HL-60 (cell line): ENCODE data around the gene LRP1B.

Experiments
- DNase-seq, 2 experiments: peaks; one replicate each; pipeline ENCODE4 v3.0.0-alpha.2; 2010 to 2020; ENCODE audit warnings: low read depth in 1 of 2, low spot score in 1 of 2
- H3K27ac ChIP-seq: fragments of 250-450 bp; sonication (Bioruptor Pico); replicated peaks from 2 replicates; pipeline ENCODE4 v1.5.1; 2020; ENCODE audit warnings: mild to moderate bottlenecking, moderate library complexity
- H3K27me3 ChIP-seq: fragments of 250-450 bp; sonication (Bioruptor Pico); 2 replicates; pipeline ENCODE4 v1.5.1; 2021; ENCODE audit warnings: mild to moderate bottlenecking, moderate library complexity; ENCODE audit not compliant: insufficient read depth, poor library complexity, severe bottlenecking
- H3K4me3 ChIP-seq: replicated peaks from 2 replicates; pipeline ENCODE4 v1.5.1; 2011; ENCODE audit warnings: mild to moderate bottlenecking, control low read depth, low read length; ENCODE audit not compliant: insufficient read depth
- GABPA ChIP-seq: IDR thresholded peaks from 2 replicates; pipeline ENCODE4 v1.6.1; 2012; ENCODE audit warnings: low read depth
- POLR2AphosphoS5 ChIP-seq: IDR thresholded peaks from 2 replicates; pipeline ENCODE4 v1.6.1; 2012; ENCODE audit warnings: low read depth
- SPI1 ChIP-seq: IDR thresholded peaks from 2 replicates; pipeline ENCODE4 v1.6.1; 2012; ENCODE audit warnings: low read depth, mild to moderate bottlenecking, borderline replicate concordance
- TF ChIP-seq, protein P1 (sequence below): IDR thresholded peaks from one replicate; pipeline ENCODE4 v1.5.1; 2011; ENCODE audit warnings: low read length, control low read depth, inconsistent platforms; ENCODE audit not compliant: insufficient read depth
- TF ChIP-seq, protein P2 (sequence below): IDR thresholded peaks from 2 replicates; pipeline ENCODE4 v1.6.1; 2012; ENCODE audit warnings: low read depth; ENCODE audit not compliant: insufficient replicate concordance

Gene LRP1B

GRCh38 chr2:140249821-140250220 is 1881.0 kb downstream of the LRP1B start:
- TF ChIP-seq, protein P1, sequence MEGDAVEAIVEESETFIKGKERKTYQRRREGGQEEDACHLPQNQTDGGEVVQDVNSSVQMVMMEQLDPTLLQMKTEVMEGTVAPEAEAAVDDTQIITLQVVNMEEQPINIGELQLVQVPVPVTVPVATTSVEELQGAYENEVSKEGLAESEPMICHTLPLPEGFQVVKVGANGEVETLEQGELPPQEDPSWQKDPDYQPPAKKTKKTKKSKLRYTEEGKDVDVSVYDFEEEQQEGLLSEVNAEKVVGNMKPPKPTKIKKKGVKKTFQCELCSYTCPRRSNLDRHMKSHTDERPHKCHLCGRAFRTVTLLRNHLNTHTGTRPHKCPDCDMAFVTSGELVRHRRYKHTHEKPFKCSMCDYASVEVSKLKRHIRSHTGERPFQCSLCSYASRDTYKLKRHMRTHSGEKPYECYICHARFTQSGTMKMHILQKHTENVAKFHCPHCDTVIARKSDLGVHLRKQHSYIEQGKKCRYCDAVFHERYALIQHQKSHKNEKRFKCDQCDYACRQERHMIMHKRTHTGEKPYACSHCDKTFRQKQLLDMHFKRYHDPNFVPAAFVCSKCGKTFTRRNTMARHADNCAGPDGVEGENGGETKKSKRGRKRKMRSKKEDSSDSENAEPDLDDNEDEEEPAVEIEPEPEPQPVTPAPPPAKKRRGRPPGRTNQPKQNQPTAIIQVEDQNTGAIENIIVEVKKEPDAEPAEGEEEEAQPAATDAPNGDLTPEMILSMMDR = no peak
- no peak for TF ChIP-seq GABPA
- no peak for TF ChIP-seq POLR2AphosphoS5
- TF ChIP-seq SPI1 = no peak
- TF ChIP-seq, protein P2, sequence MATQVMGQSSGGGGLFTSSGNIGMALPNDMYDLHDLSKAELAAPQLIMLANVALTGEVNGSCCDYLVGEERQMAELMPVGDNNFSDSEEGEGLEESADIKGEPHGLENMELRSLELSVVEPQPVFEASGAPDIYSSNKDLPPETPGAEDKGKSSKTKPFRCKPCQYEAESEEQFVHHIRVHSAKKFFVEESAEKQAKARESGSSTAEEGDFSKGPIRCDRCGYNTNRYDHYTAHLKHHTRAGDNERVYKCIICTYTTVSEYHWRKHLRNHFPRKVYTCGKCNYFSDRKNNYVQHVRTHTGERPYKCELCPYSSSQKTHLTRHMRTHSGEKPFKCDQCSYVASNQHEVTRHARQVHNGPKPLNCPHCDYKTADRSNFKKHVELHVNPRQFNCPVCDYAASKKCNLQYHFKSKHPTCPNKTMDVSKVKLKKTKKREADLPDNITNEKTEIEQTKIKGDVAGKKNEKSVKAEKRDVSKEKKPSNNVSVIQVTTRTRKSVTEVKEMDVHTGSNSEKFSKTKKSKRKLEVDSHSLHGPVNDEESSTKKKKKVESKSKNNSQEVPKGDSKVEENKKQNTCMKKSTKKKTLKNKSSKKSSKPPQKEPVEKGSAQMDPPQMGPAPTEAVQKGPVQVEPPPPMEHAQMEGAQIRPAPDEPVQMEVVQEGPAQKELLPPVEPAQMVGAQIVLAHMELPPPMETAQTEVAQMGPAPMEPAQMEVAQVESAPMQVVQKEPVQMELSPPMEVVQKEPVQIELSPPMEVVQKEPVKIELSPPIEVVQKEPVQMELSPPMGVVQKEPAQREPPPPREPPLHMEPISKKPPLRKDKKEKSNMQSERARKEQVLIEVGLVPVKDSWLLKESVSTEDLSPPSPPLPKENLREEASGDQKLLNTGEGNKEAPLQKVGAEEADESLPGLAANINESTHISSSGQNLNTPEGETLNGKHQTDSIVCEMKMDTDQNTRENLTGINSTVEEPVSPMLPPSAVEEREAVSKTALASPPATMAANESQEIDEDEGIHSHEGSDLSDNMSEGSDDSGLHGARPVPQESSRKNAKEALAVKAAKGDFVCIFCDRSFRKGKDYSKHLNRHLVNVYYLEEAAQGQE = no peak
- Histone ChIP-seq H3K27me3 (no peaks in the 10 kb centered on the region), H3K27ac (no peak overlapping the region), H3K4me3 (no peak overlapping the region)
- no peak for DNase-seq

DNA sequence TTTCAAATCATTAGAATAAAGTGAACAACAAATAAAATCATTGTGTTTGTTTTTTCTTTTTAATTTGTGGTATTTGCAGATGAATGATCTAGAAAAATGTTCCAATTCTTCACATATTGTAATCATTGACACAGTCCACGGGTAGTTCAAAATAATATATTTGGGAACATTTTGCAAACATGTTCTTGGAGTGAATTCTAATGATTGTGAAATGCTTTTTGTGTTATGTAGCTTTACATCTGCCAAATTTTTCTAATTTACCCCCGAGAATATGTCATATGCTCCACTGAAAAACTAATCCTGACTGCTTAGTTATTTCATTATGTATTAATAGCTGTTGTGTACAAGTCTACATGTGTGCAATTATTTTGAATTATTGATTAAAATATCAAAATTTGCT is 1882.2 kb downstream of the LRP1B start:
- no peaks in the 10 kb centered on the region for H3K27me3 ChIP-seq
- TF ChIP-seq GABPA (no peak), SPI1 (no peak), POLR2AphosphoS5 (no peak)
- TF ChIP-seq, protein P2 = no peak
- TF ChIP-seq, protein P1 = no peak
- H3K27ac ChIP-seq = no peak overlapping the region
- no peak for DNase-seq
- H3K4me3 ChIP-seq = no peak overlapping the region

DNA sequence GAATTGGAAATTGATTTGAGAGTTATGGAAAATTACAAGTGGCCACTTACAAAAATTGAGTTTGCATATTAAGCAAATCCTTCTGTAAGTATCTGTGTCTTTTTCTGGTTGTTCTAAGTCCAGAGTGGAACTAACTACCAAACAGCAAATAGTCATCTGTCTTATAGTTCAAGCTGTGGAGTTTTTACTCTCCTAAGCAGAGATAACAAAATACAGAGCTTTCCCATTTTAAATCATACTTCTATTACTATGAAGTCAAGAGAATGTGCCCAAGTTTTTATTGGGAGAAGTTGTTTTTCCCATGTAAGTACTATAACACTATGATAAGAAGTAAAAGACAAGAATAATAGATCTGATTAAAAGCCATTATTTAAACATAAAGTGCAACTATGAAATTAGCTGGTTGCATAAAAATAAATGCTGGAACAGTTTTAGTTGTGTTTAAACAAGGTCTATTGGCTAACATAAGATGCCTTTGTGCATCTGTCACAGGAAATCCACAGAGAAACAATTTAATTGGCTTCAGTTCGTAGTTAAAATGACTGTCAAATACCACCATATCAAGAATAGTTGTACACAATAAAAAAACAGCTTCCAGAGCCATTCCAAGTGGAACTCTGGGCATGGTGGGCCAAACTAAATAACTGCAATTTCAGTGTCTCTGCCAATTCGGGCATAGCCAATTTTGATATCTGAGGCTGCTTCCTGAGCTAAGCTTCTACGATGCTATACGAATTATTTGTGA is 1883.2 kb downstream of the LRP1B start:
- no peaks in the 10 kb centered on the region for H3K27me3 ChIP-seq
- no peak overlapping the region for H3K27ac ChIP-seq
- no peak for DNase-seq
- H3K4me3 ChIP-seq = no peak overlapping the region
- no peak for TF ChIP-seq POLR2AphosphoS5

GRCh38 chr2:140246957-140247356 is 1883.9 kb downstream of the LRP1B start:
- no peak for DNase-seq
- no peaks in the 10 kb centered on the region for H3K27me3 ChIP-seq
- no peak overlapping the region for H3K27ac ChIP-seq
- TF ChIP-seq, protein P2 = no peak
- TF ChIP-seq, protein P1 = no peak
- no peak for TF ChIP-seq POLR2AphosphoS5
- no peak for TF ChIP-seq GABPA
- no peak for TF ChIP-seq SPI1
- H3K4me3 ChIP-seq = no peak overlapping the region
